HL-60 (cell line): ENCODE data around the gene HEY2.

ENCODE experiments used
- GABPA ChIP-seq: IDR thresholded peaks from 2 replicates; pipeline ENCODE4 v1.6.1; 2012; ENCODE audit warnings: low read depth
- POLR2AphosphoS5 ChIP-seq: IDR thresholded peaks from 2 replicates; pipeline ENCODE4 v1.6.1; 2012; ENCODE audit warnings: low read depth
- SPI1 ChIP-seq: IDR thresholded peaks from 2 replicates; pipeline ENCODE4 v1.6.1; 2012; ENCODE audit warnings: low read depth, mild to moderate bottlenecking, borderline replicate concordance
- TF ChIP-seq, protein P1 (sequence below): IDR thresholded peaks from one replicate; pipeline ENCODE4 v1.5.1; 2011; ENCODE audit warnings: low read length, control low read depth, inconsistent platforms; ENCODE audit not compliant: insufficient read depth
- TF ChIP-seq, protein P2 (sequence below): IDR thresholded peaks from 2 replicates; pipeline ENCODE4 v1.6.1; 2012; ENCODE audit warnings: low read depth; ENCODE audit not compliant: insufficient replicate concordance

DNA sequence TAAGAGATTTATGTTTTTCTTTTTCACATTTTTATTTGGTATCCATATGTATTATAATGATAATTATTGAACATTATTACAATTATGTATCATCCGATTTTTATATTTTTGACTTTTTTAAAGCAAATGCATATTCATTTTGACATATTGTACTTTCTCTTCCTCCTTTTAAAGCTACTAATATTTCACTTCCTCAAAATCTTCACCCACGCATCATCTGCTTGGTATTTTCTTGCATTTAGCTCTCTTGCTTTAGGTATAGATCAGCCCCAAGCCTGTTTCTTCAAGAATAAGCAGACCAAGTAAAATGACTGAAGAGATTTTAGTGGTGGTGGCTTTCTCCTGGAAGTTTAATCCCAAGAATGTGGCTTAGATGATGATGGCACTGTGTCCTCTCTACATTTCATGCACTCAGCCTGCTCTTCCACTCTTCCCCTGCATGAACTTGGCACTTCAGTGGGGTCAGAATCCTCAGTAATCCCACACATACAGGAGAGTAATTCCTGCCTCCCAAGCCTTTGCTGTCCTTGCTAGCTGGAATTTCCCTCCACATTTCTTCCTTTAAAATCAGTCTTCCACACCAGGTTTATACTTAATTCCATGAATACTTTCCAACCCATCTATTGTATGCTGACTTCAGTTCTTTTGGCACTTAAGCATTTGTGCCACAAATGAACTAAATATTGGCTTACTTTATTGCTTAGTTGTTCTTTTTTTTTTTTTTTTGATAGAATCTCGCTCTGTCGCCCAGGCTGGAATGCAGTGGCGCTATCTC lies 49.5 kb downstream of the HEY2 start:
- TF ChIP-seq, protein P1, sequence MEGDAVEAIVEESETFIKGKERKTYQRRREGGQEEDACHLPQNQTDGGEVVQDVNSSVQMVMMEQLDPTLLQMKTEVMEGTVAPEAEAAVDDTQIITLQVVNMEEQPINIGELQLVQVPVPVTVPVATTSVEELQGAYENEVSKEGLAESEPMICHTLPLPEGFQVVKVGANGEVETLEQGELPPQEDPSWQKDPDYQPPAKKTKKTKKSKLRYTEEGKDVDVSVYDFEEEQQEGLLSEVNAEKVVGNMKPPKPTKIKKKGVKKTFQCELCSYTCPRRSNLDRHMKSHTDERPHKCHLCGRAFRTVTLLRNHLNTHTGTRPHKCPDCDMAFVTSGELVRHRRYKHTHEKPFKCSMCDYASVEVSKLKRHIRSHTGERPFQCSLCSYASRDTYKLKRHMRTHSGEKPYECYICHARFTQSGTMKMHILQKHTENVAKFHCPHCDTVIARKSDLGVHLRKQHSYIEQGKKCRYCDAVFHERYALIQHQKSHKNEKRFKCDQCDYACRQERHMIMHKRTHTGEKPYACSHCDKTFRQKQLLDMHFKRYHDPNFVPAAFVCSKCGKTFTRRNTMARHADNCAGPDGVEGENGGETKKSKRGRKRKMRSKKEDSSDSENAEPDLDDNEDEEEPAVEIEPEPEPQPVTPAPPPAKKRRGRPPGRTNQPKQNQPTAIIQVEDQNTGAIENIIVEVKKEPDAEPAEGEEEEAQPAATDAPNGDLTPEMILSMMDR, result no peak
- TF ChIP-seq, protein P2, sequence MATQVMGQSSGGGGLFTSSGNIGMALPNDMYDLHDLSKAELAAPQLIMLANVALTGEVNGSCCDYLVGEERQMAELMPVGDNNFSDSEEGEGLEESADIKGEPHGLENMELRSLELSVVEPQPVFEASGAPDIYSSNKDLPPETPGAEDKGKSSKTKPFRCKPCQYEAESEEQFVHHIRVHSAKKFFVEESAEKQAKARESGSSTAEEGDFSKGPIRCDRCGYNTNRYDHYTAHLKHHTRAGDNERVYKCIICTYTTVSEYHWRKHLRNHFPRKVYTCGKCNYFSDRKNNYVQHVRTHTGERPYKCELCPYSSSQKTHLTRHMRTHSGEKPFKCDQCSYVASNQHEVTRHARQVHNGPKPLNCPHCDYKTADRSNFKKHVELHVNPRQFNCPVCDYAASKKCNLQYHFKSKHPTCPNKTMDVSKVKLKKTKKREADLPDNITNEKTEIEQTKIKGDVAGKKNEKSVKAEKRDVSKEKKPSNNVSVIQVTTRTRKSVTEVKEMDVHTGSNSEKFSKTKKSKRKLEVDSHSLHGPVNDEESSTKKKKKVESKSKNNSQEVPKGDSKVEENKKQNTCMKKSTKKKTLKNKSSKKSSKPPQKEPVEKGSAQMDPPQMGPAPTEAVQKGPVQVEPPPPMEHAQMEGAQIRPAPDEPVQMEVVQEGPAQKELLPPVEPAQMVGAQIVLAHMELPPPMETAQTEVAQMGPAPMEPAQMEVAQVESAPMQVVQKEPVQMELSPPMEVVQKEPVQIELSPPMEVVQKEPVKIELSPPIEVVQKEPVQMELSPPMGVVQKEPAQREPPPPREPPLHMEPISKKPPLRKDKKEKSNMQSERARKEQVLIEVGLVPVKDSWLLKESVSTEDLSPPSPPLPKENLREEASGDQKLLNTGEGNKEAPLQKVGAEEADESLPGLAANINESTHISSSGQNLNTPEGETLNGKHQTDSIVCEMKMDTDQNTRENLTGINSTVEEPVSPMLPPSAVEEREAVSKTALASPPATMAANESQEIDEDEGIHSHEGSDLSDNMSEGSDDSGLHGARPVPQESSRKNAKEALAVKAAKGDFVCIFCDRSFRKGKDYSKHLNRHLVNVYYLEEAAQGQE, result no peak
- no peak for TF ChIP-seq GABPA
- TF ChIP-seq POLR2AphosphoS5, result no peak
- TF ChIP-seq SPI1, result peak; percentile 98
